ENCODE data around the gene GOLPH3L.
"Not testable (repeated sequence)": the region's sequence is repeated elsewhere in the genome, so short reads cannot be mapped to it uniquely, and the experiment has no call there.

Gene GOLPH3L

DNA sequence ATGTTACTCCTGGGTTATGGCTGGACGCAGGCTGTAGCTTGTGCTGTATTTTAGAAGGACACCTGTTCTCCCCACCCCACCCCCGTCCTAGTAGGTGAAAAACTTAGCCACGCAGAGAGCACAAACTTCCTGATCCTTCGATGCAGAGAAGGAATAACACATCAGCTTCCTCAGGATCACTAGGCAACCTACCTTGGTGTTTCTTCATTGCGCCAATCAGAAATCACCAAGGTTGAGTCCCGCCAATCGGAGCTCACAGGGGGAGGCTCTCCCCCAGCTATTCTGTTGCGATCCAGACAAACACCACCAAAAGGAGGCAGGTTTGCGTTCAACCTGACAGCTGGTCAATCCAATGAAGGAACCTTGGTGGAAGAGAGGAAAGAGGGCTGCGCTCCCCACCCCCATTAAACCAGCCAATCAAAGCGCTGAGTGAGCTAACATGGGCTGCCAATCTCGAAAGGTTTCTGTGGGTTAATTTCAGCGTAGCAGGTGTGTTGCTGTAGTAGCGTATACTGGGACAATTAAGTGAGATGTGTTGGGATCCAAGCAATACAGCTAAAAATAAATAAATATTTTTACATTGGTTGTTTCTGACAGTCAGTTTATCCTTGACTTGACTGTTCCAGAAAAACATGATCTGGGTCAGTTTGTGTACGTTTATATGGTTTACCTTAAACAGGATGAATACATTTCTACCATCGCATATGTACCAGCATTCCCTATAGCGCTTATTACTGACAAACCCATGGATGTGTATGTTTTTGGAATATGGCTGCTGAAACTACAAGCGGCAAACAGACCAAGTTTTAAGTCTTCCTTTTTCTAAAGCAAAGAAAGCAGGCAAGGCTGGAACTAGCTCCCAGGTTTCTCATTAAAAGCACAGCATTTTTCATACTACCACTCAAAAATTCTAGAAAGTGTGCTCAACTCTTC, at the start of gene GOLPH3L:
Gene GOLPH3L (minus strand): TSS at position 160 of the 933 bp plus-strand sequence. CDS start 2,316 bp downstream, outside the sequence.
- peak; percentile 100 for DNase-seq (ENCODE audit: low read depth, low spot score)

DNA sequence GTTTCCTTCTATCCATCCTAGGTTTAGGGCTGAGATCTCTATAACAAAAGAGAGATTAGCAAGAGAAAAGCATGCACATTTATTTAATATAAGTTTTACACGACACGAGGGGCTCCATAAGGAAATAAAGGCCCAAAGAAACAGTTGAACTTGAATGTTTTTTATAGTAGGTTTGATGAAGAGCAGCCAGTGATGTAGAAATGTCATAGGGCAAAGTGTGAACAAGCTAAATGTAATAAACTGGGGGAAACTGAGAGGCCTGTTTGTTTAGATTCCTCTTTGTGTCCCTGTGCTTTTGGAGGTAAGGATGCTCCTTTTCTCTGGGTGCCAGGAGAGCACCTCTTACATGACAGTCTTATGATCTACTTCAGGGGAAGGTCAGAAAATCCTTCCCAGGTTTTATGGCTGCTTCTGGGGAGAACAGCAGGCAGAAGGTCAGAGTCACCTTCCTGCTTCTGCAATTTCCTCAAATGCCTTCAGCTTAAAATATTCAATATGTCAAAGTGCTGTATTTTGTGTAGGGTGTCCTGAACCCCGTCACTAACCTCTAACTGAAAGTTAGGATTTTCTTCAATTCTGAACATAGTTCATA, 33.3 kb upstream of the GOLPH3L start:
- Histone ChIP-seq H3K9me3 (ENCODE audit: insufficient read depth, low read length) (no peaks in the 10 kb centered on the region), H3K4me3 (ENCODE audit: insufficient read length, low read depth) (no peak overlapping the region), H3K36me3 (ENCODE audit: insufficient read depth, insufficient read length, low read length) (no peaks in the 10 kb centered on the region), H3K27me3 (ENCODE audit: insufficient read depth, insufficient read length) (no peaks in the 10 kb centered on the region), H3K9ac (ENCODE audit: insufficient read length, low read depth) (no peak overlapping the region), H3K4me1 (ENCODE audit: insufficient read depth, insufficient read length) (no peaks in the 10 kb centered on the region)
- DNase-seq (ENCODE audit: low read depth, low spot score): no peak
- TF ChIP-seq YY1 (IDR thresholded peaks at IDR 0.05; ENCODE audit: insufficient read depth, insufficient read length) (no peak), SUZ12 (IDR thresholded peaks at IDR 0.05; ENCODE audit: extremely low read depth, insufficient read depth, insufficient read length) (no peak), ZNF274 (IDR thresholded peaks at IDR 0.05; ENCODE audit: low read depth, low read length) (no peak)

More for the DNA sequence above, at the start of gene GOLPH3L:
- Histone ChIP-seq H3K4me1 (ENCODE audit: insufficient read depth, insufficient read length) (no peaks in the 10 kb centered on the region), H3K9me3 (ENCODE audit: insufficient read depth, low read length) (no peaks in the 10 kb centered on the region), H3K9ac (ENCODE audit: insufficient read length, low read depth) (peak within 1 kb of the TSS; percentile 81), H3K4me3 (ENCODE audit: insufficient read length, low read depth) (peak within 1 kb of the TSS; percentile 91), H3K27me3 (ENCODE audit: insufficient read depth, insufficient read length) (no peaks in the 10 kb centered on the region), H3K36me3 (ENCODE audit: insufficient read depth, insufficient read length, low read length) (peaks cover 21% of the 10 kb centered on the region)
- TF ChIP-seq ZNF274 (IDR thresholded peaks at IDR 0.05; ENCODE audit: low read depth, low read length): no peak
- no peak for TF ChIP-seq YY1 (IDR thresholded peaks at IDR 0.05; ENCODE audit: insufficient read depth, insufficient read length)
- TF ChIP-seq SUZ12 (IDR thresholded peaks at IDR 0.05; ENCODE audit: extremely low read depth, insufficient read depth, insufficient read length): no peak

DNA sequence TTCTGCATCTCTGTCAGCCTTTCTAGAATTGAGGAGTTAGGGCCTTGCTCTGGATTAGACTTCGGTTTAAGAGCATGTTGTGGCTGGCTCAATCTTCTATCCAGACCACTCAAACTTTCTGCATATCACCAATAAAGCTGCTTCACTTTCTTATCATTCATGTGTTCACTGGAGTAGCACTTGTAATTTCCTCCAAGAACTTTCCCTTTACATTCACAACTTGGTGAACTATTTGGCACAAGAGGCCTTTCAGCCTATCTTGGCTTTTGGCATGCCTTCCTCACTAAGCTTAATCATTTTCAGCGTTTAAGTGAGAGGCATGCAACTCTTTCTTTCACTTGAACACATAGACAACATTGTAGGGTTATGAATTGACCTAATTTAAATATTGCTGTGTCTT, 27.4 kb upstream of the GOLPH3L start:
- H3K9ac ChIP-seq (ENCODE audit: insufficient read length, low read depth): no peak overlapping the region
- DNase-seq (ENCODE audit: low read depth, low spot score): no peak
- no peaks in the 10 kb centered on the region for H3K36me3 ChIP-seq (ENCODE audit: insufficient read depth, insufficient read length, low read length)
- no peaks in the 10 kb centered on the region for H3K27me3 ChIP-seq (ENCODE audit: insufficient read depth, insufficient read length)
- H3K4me3 ChIP-seq (ENCODE audit: insufficient read length, low read depth): no peak overlapping the region
- H3K9me3 ChIP-seq (ENCODE audit: insufficient read depth, low read length): no peaks in the 10 kb centered on the region
- no peaks in the 10 kb centered on the region for H3K4me1 ChIP-seq (ENCODE audit: insufficient read depth, insufficient read length)
- TF ChIP-seq YY1 (IDR thresholded peaks at IDR 0.05; ENCODE audit: insufficient read depth, insufficient read length): no peak
- no peak for TF ChIP-seq SUZ12 (IDR thresholded peaks at IDR 0.05; ENCODE audit: extremely low read depth, insufficient read depth, insufficient read length)
- TF ChIP-seq ZNF274 (IDR thresholded peaks at IDR 0.05; ENCODE audit: low read depth, low read length): no peak

GRCh38 chr1:150720703-150721102, 23.7 kb upstream of the GOLPH3L start, which contains the start of gene HORMAD1:
Gene HORMAD1, minus strand, starts transcription at chr1:150720895. Its CDS starts 1,390 bp downstream, at chr1:150719505.
- TF ChIP-seq ZNF274 (IDR thresholded peaks at IDR 0.05; ENCODE audit: low read depth, low read length) (no peak), YY1 (IDR thresholded peaks at IDR 0.05; ENCODE audit: insufficient read depth, insufficient read length) (no peak), SUZ12 (IDR thresholded peaks at IDR 0.05; ENCODE audit: extremely low read depth, insufficient read depth, insufficient read length) (no peak)
- Histone ChIP-seq H3K4me3 (ENCODE audit: insufficient read length, low read depth) (no peak within 1 kb of the TSS), H3K4me1 (ENCODE audit: insufficient read depth, insufficient read length) (no peaks in the 10 kb centered on the region), H3K27me3 (ENCODE audit: insufficient read depth, insufficient read length) (no peaks in the 10 kb centered on the region), H3K9ac (ENCODE audit: insufficient read length, low read depth) (no peak within 1 kb of the TSS), H3K9me3 (ENCODE audit: insufficient read depth, low read length) (no peaks in the 10 kb centered on the region), H3K36me3 (ENCODE audit: insufficient read depth, insufficient read length, low read length) (no peaks in the 10 kb centered on the region)
- DNase-seq (ENCODE audit: low read depth, low spot score): no peak

GRCh38 chr1:150720098-150720497, 23.1 kb upstream of the GOLPH3L start:
- no peak for DNase-seq (ENCODE audit: low read depth, low spot score)
- H3K4me3 ChIP-seq (ENCODE audit: insufficient read length, low read depth): no peak overlapping the region
- H3K4me1 ChIP-seq (ENCODE audit: insufficient read depth, insufficient read length): no peaks in the 10 kb centered on the region
- H3K9ac ChIP-seq (ENCODE audit: insufficient read length, low read depth): no peak overlapping the region
- H3K36me3 ChIP-seq (ENCODE audit: insufficient read depth, insufficient read length, low read length): no peaks in the 10 kb centered on the region
- H3K27me3 ChIP-seq (ENCODE audit: insufficient read depth, insufficient read length): no peaks in the 10 kb centered on the region
- no peaks in the 10 kb centered on the region for H3K9me3 ChIP-seq (ENCODE audit: insufficient read depth, low read length)
- TF ChIP-seq SUZ12 (IDR thresholded peaks at IDR 0.05; ENCODE audit: extremely low read depth, insufficient read depth, insufficient read length): no peak
- no peak for TF ChIP-seq ZNF274 (IDR thresholded peaks at IDR 0.05; ENCODE audit: low read depth, low read length)
- no peak for TF ChIP-seq YY1 (IDR thresholded peaks at IDR 0.05; ENCODE audit: insufficient read depth, insufficient read length)

DNA sequence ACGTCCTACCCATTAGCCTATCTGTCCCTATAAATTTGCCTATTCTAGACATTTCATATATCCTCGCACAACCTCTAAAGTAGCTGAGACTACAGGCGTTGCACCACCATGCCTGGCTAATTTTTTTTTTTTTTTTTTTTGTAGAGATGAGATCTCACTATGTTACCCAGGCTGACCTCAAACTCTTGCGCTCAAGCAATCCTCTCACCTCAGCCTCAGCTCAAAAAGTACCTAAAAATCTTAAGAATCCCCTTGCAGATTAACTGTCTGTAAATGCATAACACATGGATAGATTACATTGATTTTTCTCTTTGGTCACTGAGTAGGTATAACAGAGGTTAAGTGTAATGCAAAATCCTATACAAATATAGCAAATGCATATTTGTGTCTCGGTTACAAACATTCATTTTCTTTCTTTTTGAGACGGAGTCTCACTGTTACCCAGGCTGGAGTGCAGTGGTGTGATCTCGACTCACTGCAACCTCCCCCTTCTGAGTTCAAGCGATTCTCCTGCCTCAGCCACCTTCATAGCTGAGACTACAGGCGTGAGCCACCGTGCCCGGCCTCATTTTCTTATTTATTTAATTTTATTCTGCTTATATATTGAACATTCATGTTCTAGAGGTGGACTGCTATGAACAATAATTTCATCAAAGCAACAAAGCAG, 21.4 kb upstream of the GOLPH3L start:
- H3K4me1 ChIP-seq (ENCODE audit: insufficient read depth, insufficient read length): no peaks in the 10 kb centered on the region
- TF ChIP-seq YY1 (IDR thresholded peaks at IDR 0.05; ENCODE audit: insufficient read depth, insufficient read length) (no peak), SUZ12 (IDR thresholded peaks at IDR 0.05; ENCODE audit: extremely low read depth, insufficient read depth, insufficient read length) (no peak), ZNF274 (IDR thresholded peaks at IDR 0.05; ENCODE audit: low read depth, low read length) (no peak)
- no peaks in the 10 kb centered on the region for H3K36me3 ChIP-seq (ENCODE audit: insufficient read depth, insufficient read length, low read length)
- no peaks in the 10 kb centered on the region for H3K27me3 ChIP-seq (ENCODE audit: insufficient read depth, insufficient read length)
- no peaks in the 10 kb centered on the region for H3K9me3 ChIP-seq (ENCODE audit: insufficient read depth, low read length)
- no peak for DNase-seq (ENCODE audit: low read depth, low spot score)
- no peak overlapping the region for H3K4me3 ChIP-seq (ENCODE audit: insufficient read length, low read depth)
- H3K9ac ChIP-seq (ENCODE audit: insufficient read length, low read depth): no peak overlapping the region

- H3K4me1 ChIP-seq (ENCODE audit: insufficient read depth, insufficient read length); H3K36me3 ChIP-seq (ENCODE audit: insufficient read depth, insufficient read length, low read length); H3K4me3 ChIP-seq (ENCODE audit: insufficient read length, low read depth); H3K27me3 ChIP-seq (ENCODE audit: insufficient read depth, insufficient read length); H3K9ac ChIP-seq (ENCODE audit: insufficient read length, low read depth); H3K9me3 ChIP-seq (ENCODE audit: insufficient read depth, low read length); DNase-seq (ENCODE audit: low read depth, low spot score): not testable (repeated sequence)
Observed at GRCh38 chr1:150709031-150709430, 12.1 kb upstream of the GOLPH3L start.
